ENCODE data around the gene DLG5.

DLG5 gene

GRCh38 chr10:77742172-77742571, 184.4 kb downstream of the DLG5 start:
- Mint-ChIP-seq H3K9me3 (peaks cover 26% of the 10 kb centered on the region), H3K4me1 (ENCODE audit: low read depth) (no peaks in the 10 kb centered on the region), H3K4me3 (no peak overlapping the region), H3K36me3 (ENCODE audit: low read depth) (no peaks in the 10 kb centered on the region), H3K27me3 (peaks cover 13% of the 10 kb centered on the region), H3K27ac (no peak overlapping the region)

GRCh38 chr10:77741746-77742145, 184.8 kb downstream of the DLG5 start:
- peaks cover 31% of the 10 kb centered on the region for H3K9me3 Mint-ChIP-seq
- no peaks in the 10 kb centered on the region for H3K36me3 Mint-ChIP-seq (ENCODE audit: low read depth)
- H3K27ac Mint-ChIP-seq, result no peak overlapping the region
- H3K4me1 Mint-ChIP-seq (ENCODE audit: low read depth), result no peaks in the 10 kb centered on the region
- H3K4me3 Mint-ChIP-seq, result no peak overlapping the region
- peaks cover 13% of the 10 kb centered on the region for H3K27me3 Mint-ChIP-seq

All from stimulated activated naive CD8-positive, alpha-beta T cell treated with anti-CD3 and anti-CD28 coated beads, Interleukin-15, Interleukin-2, amounts not matched to agents 100 ng/mL and 50 ng/mL, for 24 hours (primary cell).